ENCODE data around the gene PYGM. TPM values are rescaled to one million over a fixed set of nuclear protein-coding genes. Genes with fewer than 3 reads are reported as not detected.

Gene PYGM
- total RNA-seq, 1 experiment from 2014 or later, result 3.6 TPM

DNA sequence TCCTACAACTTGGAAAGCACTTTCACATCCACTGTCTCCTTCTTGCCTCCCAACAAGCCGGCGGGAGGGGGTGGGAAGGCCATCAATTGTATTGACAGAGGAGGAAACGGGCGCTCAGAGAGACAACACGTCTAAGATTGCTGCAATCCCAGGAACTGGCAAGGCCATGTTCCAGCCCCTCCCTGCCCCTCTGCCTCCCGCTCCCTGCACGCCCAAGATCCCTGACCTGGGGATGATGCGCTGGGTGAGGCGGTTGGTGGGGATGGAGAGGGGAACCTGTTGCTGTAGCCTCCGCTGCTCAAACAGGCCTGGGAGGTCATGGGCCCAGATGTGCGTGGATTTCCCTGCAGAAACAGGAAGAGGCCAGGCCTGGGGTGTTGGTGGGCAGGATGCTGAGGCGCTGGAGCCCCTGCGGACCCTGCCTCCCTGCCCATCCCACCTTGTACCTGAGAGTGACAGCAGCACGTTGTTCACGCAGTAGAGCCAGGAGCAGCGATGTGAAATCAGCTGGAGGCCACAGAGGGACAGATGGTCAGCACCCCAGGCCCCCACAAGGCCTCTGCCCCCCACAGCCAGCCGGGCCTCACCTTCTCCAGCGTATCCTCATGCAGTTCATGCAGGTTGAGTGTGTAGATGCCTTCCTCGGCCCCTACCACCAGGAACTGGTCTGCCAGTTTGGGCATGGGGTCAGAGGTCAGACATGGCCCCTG is 36.4 kb upstream of the PYGM start:
- H2AK5ac ChIP-seq (ENCODE audit: insufficient read length, low read length), result no peak overlapping the region
- Mint-ChIP-seq H3K9me3 (no peaks in the 10 kb centered on the region), H3K36me3 (ENCODE audit: insufficient read depth in 1 of 3, low read depth in 3 of 3) (peaks cover 0 to 14% (median 11%) of the 10 kb centered on the region in 3 experiments; a peak in 5 of 7 replicates), H3K4me3 (no peak overlapping the region), H3K4me1 (no peaks in the 10 kb centered on the region), H3K27me3 (ENCODE audit: low read depth) (no peaks in the 10 kb centered on the region), H3K27ac (peak overlapping the region in 1 of 3 experiments; percentile 85; a peak in 2 of 7 replicates)
- H4K8ac ChIP-seq (replicated peaks; ENCODE audit: insufficient read length, low read depth, low read length), result no peak overlapping the region
- H2BK20ac ChIP-seq (ENCODE audit: low read depth, low read length, poor library complexity, severe bottlenecking), result no peak overlapping the region
- H3K79me1 ChIP-seq (ENCODE audit: insufficient read depth, low read depth, low read length, poor library complexity, severe bottlenecking), result no peaks in the 10 kb centered on the region
- WGBS (ENCODE audit: extremely low coverage, insufficient read length, low lambda C conversion rate), result no CpG with 5 or more reads among the region's 19 CpGs
- no peak overlapping the region for H2BK15ac ChIP-seq (ENCODE audit: low read depth, low read length)
- H3K23me2 ChIP-seq (ENCODE audit: insufficient read length, low read depth, low read length, poor library complexity, severe bottlenecking), result no peaks in the 10 kb centered on the region
- H2BK5ac ChIP-seq (ENCODE audit: insufficient read length, low read length), result no peak overlapping the region
- no peak overlapping the region for H2BK120ac ChIP-seq (ENCODE audit: low read depth, low read length, poor library complexity, severe bottlenecking)
- H4K5ac ChIP-seq (ENCODE audit: insufficient read length, low read depth, low read length), result no peak overlapping the region
- H2BK12ac ChIP-seq (ENCODE audit: insufficient read length, low read depth, low read length), result no peak overlapping the region
- TF ChIP-seq, protein P1, sequence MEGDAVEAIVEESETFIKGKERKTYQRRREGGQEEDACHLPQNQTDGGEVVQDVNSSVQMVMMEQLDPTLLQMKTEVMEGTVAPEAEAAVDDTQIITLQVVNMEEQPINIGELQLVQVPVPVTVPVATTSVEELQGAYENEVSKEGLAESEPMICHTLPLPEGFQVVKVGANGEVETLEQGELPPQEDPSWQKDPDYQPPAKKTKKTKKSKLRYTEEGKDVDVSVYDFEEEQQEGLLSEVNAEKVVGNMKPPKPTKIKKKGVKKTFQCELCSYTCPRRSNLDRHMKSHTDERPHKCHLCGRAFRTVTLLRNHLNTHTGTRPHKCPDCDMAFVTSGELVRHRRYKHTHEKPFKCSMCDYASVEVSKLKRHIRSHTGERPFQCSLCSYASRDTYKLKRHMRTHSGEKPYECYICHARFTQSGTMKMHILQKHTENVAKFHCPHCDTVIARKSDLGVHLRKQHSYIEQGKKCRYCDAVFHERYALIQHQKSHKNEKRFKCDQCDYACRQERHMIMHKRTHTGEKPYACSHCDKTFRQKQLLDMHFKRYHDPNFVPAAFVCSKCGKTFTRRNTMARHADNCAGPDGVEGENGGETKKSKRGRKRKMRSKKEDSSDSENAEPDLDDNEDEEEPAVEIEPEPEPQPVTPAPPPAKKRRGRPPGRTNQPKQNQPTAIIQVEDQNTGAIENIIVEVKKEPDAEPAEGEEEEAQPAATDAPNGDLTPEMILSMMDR (conservative IDR thresholded peaks at IDR 0.05), result no peak
- no peak overlapping the region for H3K9ac ChIP-seq (ENCODE audit: extremely low read depth, insufficient read length, low read length)
- no peaks in the 10 kb centered on the region for H3K27me3 ChIP-seq (ENCODE audit: insufficient read depth, low read length)
- no peak overlapping the region for H4K91ac ChIP-seq (ENCODE audit: insufficient read length, low read depth, low read length)
- H3T11ph ChIP-seq (ENCODE audit: low read length), result no peak overlapping the region
- DNase-seq, result no peak
- no peaks in the 10 kb centered on the region for H3K4me1 ChIP-seq (ENCODE audit: insufficient read depth, low read length)
- no peaks in the 10 kb centered on the region for H4K20me1 ChIP-seq (ENCODE audit: control insufficient read depth, insufficient read depth, insufficient read length)
- no peak overlapping the region for H3K4ac ChIP-seq (ENCODE audit: low read depth, low read length)
- no peaks in the 10 kb centered on the region for H3K9me3 ChIP-seq (ENCODE audit: control insufficient read depth, low read depth, low read length)
- H3K23ac ChIP-seq (ENCODE audit: insufficient read length, low read depth, low read length), result no peak overlapping the region
- H2AFZ ChIP-seq (ENCODE audit: low read length), result no peak overlapping the region
- H3K27ac ChIP-seq (ENCODE audit: insufficient read length, low read depth, low read length), result no peak overlapping the region
- no peaks in the 10 kb centered on the region for H3K79me2 ChIP-seq (ENCODE audit: insufficient read depth, low read length)
- H3K56ac ChIP-seq (ENCODE audit: insufficient read length, low read depth, low read length), result no peak overlapping the region
- no peak overlapping the region for H3K18ac ChIP-seq (ENCODE audit: insufficient read length, low read depth, low read length)
- no peak overlapping the region for H3K14ac ChIP-seq (ENCODE audit: insufficient read depth, low read length)
- no peak overlapping the region for H3K4me2 ChIP-seq (ENCODE audit: insufficient read depth, insufficient read length, low read length)

Measured in H9 (cell line).